NCI-H526 (cell line): ENCODE results near the gene KCNK15.

Experiments used
- DNase-seq, 2 experiments: peaks; one replicate each; lab custom pipeline; 2025; lab: John Stamatoyannopoulos, UW

The KCNK15 gene

DNA sequence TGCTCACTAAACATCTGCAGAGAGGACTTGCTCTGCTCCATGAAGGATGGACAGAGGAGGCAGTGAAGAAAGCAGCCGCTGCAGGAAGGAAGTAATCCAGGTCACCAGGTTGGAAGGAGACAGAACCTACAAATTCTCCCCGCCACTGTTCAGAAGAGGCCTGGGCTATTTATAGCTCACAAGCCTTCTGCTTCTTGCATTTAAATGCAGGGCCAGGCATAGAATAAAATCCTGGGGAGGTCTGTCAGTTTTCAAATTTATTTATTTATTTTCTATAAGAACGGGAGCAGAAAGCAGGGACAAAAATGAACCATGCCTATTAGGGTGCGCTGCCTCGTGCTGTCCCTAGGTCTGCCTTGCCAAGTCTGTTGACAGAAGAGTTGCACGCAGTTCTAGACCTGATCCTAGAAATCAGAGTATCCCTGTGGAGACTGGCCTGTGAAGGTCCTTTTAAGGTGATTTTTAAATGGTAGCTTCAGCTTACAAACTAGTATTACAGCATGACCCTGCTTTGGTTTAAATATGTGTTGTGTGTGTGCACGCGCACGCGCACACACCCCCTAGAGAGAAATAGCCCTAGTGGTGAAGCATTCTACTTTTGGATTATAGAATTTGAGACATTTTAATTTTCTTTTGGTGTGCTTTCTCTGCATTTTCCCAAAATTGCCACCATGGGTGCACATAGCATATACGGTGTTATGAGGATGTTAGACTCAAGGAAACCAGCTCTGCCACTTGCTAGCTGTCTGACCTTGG lies 45.2 kb downstream of the KCNK15 start:
- no peak for DNase-seq

- no peak for DNase-seq
Measured at GRCh38 chr20:44792796-44793195, 47.1 kb downstream of the KCNK15 start.

- no peak for DNase-seq
Measured at GRCh38 chr20:44795836-44796235, 50.2 kb downstream of the KCNK15 start.

DNA sequence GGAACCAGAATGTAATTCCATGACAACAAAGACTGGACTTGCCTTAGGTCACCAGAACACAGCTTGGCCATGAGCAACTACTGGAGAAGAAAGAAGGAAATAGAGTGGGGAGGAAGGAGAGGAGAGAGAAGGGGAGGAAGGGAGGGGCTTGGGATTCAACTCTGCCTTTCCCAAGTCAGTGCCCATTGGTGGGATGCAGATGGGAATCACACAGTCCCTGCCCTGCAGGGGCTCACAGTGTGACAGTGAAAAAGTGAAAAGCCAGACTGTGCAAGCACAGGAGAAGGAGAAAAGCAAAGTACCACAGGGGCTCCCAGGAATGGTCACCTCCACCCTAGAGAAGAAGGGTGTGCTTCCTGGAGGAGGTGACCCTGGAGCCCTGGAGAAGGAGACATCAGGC lies 50.6 kb downstream of the KCNK15 start:
- no peak for DNase-seq

GRCh38 chr20:44796758-44797457 lies 51.2 kb downstream of the KCNK15 start:
- DNase-seq = no peak

- DNase-seq = no peak
Measured at GRCh38 chr20:44799691-44800090, 54.0 kb downstream of the KCNK15 start.

DNA sequence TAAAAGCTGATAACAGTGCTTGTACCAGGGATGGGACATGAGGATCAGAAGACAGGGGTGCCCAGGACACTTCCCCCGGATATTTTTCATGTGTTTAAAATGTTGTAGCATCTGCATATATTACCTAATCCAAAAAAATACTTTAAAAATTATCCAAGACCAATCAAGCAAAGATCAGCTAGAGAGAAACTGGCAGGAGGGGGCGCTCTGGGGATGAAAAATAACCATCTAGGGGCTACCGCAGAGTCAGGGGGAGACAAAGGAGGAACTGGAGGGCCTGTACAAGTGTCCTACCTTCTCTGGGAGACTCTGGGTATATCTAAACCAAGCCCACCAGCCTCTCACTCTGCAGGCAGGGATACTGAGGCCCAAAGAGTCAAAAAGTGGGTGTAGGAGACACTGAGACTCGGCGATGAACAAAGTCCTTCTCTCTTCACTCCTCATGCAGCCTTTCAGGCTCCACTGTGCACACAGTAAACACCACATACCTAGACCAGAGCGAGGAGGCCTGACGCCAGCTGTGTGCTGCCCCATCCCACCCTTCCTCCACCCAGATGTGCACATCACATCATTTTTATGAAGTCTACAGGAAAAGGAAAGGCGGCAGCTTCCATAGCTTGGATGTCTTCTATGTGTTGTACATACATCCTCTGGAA lies 54.9 kb downstream of the KCNK15 start:
- DNase-seq = peak in 1 of 2 experiments; percentile 14
